Panc1 (cell line): Measurements from ENCODE around the gene RPSA.

ENCODE experiments used
- CTCF ChIP-seq: fragments of 450-650 bp; IDR thresholded peaks from 2 replicates; pipeline ENCODE4 v1.5.1; 2017; ENCODE audit warnings: mild to moderate bottlenecking
- POLR2AphosphoS5 ChIP-seq: IDR thresholded peaks from 2 replicates; pipeline ENCODE4 v1.6.1; 2012; ENCODE audit warnings: mild to moderate bottlenecking, low read depth, low read length, moderate library complexity
- TCF7L2 ChIP-seq: IDR thresholded peaks from 2 replicates; pipeline ENCODE4 v1.6.1; 2011; ENCODE audit warnings: mild to moderate bottlenecking, low read depth, low read length, inconsistent platforms
- TF ChIP-seq, protein P1 (sequence below), 2 experiments: IDR thresholded peaks; 2 replicates each; pipeline ENCODE4 v1.6.1; 2011 to 2012; ENCODE audit warnings: low read depth in 2 of 2, control low read depth in 1 of 2, low read length in 1 of 2, mild to moderate bottlenecking in 1 of 2, moderate library complexity in 1 of 2; ENCODE audit not compliant: insufficient read depth in 1 of 2

DNA sequence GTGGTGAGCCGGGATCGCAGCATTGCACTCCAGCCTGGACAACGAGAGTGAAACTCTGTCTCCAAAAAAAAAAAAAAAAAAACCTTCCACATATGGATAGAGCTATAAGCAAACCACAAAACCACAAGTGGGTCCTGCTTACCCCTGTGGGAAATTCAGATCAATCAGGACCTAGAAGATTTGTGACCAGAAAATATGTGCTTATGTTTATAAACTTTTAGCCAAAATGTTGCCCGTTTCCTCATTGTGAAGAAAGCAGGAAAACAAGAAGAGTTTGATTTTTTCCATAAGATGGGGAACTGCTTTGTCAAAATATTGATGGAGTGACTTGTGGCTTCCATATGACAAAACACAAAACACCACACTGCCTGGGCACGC, 26.8 kb upstream of the RPSA start:
- TF ChIP-seq CTCF (no peak), TCF7L2 (no peak), POLR2AphosphoS5 (no peak)
- TF ChIP-seq, protein P1, sequence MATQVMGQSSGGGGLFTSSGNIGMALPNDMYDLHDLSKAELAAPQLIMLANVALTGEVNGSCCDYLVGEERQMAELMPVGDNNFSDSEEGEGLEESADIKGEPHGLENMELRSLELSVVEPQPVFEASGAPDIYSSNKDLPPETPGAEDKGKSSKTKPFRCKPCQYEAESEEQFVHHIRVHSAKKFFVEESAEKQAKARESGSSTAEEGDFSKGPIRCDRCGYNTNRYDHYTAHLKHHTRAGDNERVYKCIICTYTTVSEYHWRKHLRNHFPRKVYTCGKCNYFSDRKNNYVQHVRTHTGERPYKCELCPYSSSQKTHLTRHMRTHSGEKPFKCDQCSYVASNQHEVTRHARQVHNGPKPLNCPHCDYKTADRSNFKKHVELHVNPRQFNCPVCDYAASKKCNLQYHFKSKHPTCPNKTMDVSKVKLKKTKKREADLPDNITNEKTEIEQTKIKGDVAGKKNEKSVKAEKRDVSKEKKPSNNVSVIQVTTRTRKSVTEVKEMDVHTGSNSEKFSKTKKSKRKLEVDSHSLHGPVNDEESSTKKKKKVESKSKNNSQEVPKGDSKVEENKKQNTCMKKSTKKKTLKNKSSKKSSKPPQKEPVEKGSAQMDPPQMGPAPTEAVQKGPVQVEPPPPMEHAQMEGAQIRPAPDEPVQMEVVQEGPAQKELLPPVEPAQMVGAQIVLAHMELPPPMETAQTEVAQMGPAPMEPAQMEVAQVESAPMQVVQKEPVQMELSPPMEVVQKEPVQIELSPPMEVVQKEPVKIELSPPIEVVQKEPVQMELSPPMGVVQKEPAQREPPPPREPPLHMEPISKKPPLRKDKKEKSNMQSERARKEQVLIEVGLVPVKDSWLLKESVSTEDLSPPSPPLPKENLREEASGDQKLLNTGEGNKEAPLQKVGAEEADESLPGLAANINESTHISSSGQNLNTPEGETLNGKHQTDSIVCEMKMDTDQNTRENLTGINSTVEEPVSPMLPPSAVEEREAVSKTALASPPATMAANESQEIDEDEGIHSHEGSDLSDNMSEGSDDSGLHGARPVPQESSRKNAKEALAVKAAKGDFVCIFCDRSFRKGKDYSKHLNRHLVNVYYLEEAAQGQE (IDR thresholded peaks at IDR 0.05; ENCODE audit: insufficient read depth in 1 of 2, low read depth in 2 of 2, low read length in 1 of 2): no peak
